ENCODE data around the gene RBM47.
A peak's percentile ranks its signal among the peaks of the same experiment; 100 is the strongest.
"Not testable (repeated sequence)": the region's sequence is repeated elsewhere in the genome, so short reads cannot be mapped to it uniquely, and the experiment has no call there.

The RBM47 gene

DNA sequence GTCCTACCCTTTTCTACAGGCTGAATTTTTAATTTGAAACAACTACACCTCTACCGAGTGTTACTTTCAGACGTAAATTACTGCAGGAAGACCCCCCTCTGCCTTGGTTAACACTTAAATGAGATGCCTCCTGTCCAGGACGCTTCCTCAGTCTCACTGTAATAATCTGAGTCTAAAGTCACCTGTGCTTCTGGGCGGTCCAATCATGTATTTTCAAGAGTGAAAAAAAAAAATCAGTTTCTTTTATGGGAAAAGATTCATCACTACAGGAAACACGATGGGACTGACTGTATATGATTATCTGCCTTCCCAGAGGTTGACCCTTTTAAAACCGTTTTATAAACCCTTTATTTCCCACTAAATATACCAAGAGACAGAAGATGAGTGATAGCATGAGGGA is 776 bp downstream of the RBM47 start:
- H3K27me3 ChIP-seq (ENCODE audit: insufficient read depth, low read depth) = no peaks in the 10 kb centered on the region
- no peaks in the 10 kb centered on the region for H3K36me3 ChIP-seq (ENCODE audit: insufficient read depth)
- no peaks in the 10 kb centered on the region for H4K20me1 ChIP-seq (ENCODE audit: insufficient read depth)
- H3K4me1 ChIP-seq (ENCODE audit: low read depth, poor library complexity, severe bottlenecking) = peaks cover 38% of the 10 kb centered on the region
- H3K79me2 ChIP-seq (ENCODE audit: insufficient read depth, low read depth) = peaks cover 69% of the 10 kb centered on the region
- no peak overlapping the region for H3K4me3 ChIP-seq (IDR thresholded peaks at IDR 0.05; ENCODE audit: insufficient read depth, low read depth, low read length)
- peak overlapping the region; percentile 97 for H3K27ac ChIP-seq
- TF ChIP-seq, protein P1, sequence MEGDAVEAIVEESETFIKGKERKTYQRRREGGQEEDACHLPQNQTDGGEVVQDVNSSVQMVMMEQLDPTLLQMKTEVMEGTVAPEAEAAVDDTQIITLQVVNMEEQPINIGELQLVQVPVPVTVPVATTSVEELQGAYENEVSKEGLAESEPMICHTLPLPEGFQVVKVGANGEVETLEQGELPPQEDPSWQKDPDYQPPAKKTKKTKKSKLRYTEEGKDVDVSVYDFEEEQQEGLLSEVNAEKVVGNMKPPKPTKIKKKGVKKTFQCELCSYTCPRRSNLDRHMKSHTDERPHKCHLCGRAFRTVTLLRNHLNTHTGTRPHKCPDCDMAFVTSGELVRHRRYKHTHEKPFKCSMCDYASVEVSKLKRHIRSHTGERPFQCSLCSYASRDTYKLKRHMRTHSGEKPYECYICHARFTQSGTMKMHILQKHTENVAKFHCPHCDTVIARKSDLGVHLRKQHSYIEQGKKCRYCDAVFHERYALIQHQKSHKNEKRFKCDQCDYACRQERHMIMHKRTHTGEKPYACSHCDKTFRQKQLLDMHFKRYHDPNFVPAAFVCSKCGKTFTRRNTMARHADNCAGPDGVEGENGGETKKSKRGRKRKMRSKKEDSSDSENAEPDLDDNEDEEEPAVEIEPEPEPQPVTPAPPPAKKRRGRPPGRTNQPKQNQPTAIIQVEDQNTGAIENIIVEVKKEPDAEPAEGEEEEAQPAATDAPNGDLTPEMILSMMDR (conservative IDR thresholded peaks at IDR 0.05; ENCODE audit: low read depth, low read length) = no peak
- H3K9ac ChIP-seq = peak overlapping the region; percentile 94
- peak overlapping the region; percentile 86 for H3K4me2 ChIP-seq
- H2AFZ ChIP-seq (ENCODE audit: low read depth) = no peak overlapping the region

DNA sequence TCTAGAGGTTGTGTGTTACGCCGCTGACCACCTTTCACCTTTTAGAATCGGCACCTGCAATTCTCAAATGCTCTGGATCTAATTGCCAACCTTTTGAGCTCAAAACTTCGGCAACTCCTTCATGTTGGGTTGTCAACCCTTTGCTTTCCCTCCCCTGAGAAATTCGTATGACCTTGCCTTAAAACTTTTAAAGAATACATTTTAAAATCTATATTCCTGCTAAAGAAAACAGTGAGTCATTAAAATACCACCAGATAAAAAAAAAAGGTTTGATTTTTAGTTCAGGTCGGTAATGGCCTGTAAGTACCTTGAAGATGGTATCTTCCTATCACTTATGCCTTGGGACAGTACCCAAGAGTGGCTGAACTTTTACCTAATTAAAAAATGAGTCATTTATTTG is 1.3 kb downstream of the RBM47 start:
- H3K36me3 ChIP-seq (ENCODE audit: insufficient read depth); H3K4me3 ChIP-seq (IDR thresholded peaks at IDR 0.05; ENCODE audit: insufficient read depth, low read depth, low read length); H2AFZ ChIP-seq (ENCODE audit: low read depth); H4K20me1 ChIP-seq (ENCODE audit: insufficient read depth); H3K27me3 ChIP-seq (ENCODE audit: insufficient read depth, low read depth): not testable (repeated sequence)
- H3K4me1 ChIP-seq (ENCODE audit: low read depth, poor library complexity, severe bottlenecking) = peaks cover 43% of the 10 kb centered on the region
- H3K9ac ChIP-seq = peak overlapping the region; percentile 94
- H3K27ac ChIP-seq = peak overlapping the region; percentile 97
- H3K4me2 ChIP-seq = peak overlapping the region; percentile 86
- H3K79me2 ChIP-seq (ENCODE audit: insufficient read depth, low read depth) = peaks cover 69% of the 10 kb centered on the region

DNA sequence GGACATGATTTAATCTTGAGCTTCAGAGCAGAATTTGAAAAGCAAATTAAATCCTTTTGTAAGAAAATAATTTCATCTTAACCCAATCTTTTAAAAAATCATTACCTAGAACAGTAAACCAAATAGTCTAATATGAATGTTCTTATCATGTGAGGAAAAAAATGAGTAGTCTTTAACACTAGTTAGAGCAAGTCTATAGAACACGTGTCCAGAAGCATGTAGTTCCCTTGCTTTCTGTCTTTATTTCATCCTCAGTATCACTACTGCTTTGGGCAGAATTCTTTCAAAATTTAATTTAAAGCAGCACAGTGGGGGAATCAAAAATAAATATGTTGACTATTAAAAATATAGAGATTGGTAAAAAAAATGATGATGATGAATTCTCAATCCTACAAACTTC is 2.1 kb downstream of the RBM47 start:
- H3K36me3 ChIP-seq (ENCODE audit: insufficient read depth) = no peaks in the 10 kb centered on the region
- no peak overlapping the region for H2AFZ ChIP-seq (ENCODE audit: low read depth)
- peak overlapping the region; percentile 97 for H3K27ac ChIP-seq
- H3K79me2 ChIP-seq (ENCODE audit: insufficient read depth, low read depth) = peaks cover 69% of the 10 kb centered on the region
- no peak overlapping the region for H3K4me3 ChIP-seq (IDR thresholded peaks at IDR 0.05; ENCODE audit: insufficient read depth, low read depth, low read length)
- peak overlapping the region; percentile 86 for H3K4me2 ChIP-seq
- peak overlapping the region; percentile 94 for H3K9ac ChIP-seq
- H4K20me1 ChIP-seq (ENCODE audit: insufficient read depth) = no peaks in the 10 kb centered on the region
- no peaks in the 10 kb centered on the region for H3K27me3 ChIP-seq (ENCODE audit: insufficient read depth, low read depth)
- TF ChIP-seq, protein P1 (conservative IDR thresholded peaks at IDR 0.05; ENCODE audit: low read depth, low read length) = no peak
- peaks cover 52% of the 10 kb centered on the region for H3K4me1 ChIP-seq (ENCODE audit: low read depth, poor library complexity, severe bottlenecking)

DNA sequence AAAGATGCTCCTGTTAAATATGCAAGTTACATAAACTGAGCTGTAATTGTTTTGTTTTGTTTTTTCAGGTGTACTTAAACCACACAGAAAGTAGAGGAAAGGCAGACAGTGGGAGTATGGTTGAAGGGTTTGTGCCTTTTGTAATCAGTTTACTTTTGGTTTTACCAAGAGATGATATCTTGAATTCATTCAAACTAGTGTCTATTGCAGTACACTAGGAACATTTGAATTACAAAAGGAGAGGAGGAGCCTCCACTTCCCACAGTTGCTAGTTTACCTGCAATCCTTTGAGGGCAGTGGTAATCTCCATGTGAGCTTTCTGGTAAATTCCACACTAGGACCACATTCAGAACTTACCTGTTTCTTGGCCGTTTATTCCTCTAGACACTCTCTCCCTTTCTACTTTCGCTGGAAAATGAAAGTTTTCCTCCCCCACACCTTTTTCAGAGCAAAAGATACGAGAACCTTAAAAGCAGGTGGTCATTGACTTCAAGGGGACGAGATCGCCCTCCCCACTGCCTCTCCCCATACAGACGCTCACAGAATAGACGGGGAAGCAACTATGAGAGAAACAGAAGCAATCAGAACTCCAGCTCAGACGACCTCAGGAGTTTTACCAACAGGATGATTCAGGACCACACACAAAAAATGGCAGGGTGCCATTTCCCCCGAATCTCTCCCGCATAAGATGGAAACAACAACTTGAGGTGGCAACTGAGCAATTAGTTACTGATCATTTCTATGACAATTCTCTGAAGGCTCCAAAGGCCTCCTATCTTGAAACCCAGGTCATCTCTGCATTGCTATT is 3.3 kb downstream of the RBM47 start:
- Histone ChIP-seq H3K4me1 (ENCODE audit: low read depth, poor library complexity, severe bottlenecking) (peaks cover 52% of the 10 kb centered on the region), H3K4me3 (IDR thresholded peaks at IDR 0.05; ENCODE audit: insufficient read depth, low read depth, low read length) (no peak overlapping the region), H3K27ac (peak overlapping the region; percentile 97; the same call in 1 of the 2 replicates), H3K4me2 (peak overlapping the region; percentile 86), H3K79me2 (ENCODE audit: insufficient read depth, low read depth) (peaks cover 66% of the 10 kb centered on the region), H3K27me3 (ENCODE audit: insufficient read depth, low read depth) (no peaks in the 10 kb centered on the region), H4K20me1 (ENCODE audit: insufficient read depth) (no peaks in the 10 kb centered on the region), H3K9ac (peak overlapping the region; percentile 94; the same call in 1 of the 2 replicates), H3K36me3 (ENCODE audit: insufficient read depth) (no peaks in the 10 kb centered on the region), H2AFZ (ENCODE audit: low read depth) (no peak overlapping the region)
- TF ChIP-seq, protein P1 (conservative IDR thresholded peaks at IDR 0.05; ENCODE audit: low read depth, low read length) = no peak

DNA sequence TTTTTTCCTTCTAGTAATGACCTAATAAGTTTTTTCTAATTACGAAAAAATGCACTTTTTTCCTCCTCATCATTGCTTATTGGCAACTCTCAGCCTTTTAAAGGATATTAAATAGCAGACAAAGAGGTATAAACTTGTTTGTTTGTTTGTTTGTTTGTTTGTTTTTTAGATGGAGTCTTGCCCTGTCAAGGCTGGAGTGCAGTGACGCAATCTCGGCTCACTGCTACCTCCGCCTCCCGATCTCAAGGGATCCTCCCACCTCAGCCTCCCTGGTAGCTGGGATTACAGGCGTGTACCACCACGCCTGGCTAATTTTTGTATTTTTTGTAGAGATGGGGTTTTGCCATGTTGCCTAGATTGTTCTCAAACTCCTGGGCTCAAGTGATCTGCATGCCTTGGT is 6.0 kb downstream of the RBM47 start:
- peaks cover 71% of the 10 kb centered on the region for H3K79me2 ChIP-seq (ENCODE audit: insufficient read depth, low read depth)
- H3K9ac ChIP-seq = no peak overlapping the region
- TF ChIP-seq, protein P1 (conservative IDR thresholded peaks at IDR 0.05; ENCODE audit: low read depth, low read length) = no peak
- H3K36me3 ChIP-seq (ENCODE audit: insufficient read depth) = no peaks in the 10 kb centered on the region
- H3K4me2 ChIP-seq = peak overlapping the region; percentile 87
- peak overlapping the region; percentile 89; the same call in 1 of the 2 replicates for H3K27ac ChIP-seq
- no peaks in the 10 kb centered on the region for H4K20me1 ChIP-seq (ENCODE audit: insufficient read depth)
- no peak overlapping the region for H2AFZ ChIP-seq (ENCODE audit: low read depth)
- H3K4me1 ChIP-seq (ENCODE audit: low read depth, poor library complexity, severe bottlenecking) = peaks cover 65% of the 10 kb centered on the region
- H3K27me3 ChIP-seq (ENCODE audit: insufficient read depth, low read depth) = no peaks in the 10 kb centered on the region
- no peak overlapping the region for H3K4me3 ChIP-seq (IDR thresholded peaks at IDR 0.05; ENCODE audit: insufficient read depth, low read depth, low read length)
